ENCODE measurements around the gene ZNF609. TPM values are rescaled to one million over a fixed set of nuclear protein-coding genes. Genes with fewer than 3 reads are reported as not detected.

The ZNF609 gene
- polyA plus RNA-seq, 1 donor = 37.2 TPM

DNA sequence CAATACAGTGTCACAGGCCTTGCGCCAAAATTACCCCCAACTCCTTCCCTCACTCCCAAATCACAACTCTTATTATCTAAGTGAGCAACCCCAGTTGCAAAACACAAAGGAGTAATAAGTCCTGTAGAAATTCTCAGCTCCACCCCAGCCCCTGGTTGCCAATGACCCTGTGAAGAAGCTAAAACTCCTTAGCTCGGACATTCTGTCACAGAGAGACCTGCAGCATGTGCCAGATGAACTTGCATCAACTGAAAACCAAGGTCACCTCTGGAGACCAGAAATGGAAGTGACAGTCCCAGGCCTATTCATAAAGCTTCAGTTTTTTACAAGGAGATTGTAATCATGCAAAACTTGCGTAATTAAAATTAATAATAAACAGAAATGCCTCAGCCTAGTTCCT, 259.8 kb downstream of the ZNF609 start:
- no peak for DNase-seq

DNA sequence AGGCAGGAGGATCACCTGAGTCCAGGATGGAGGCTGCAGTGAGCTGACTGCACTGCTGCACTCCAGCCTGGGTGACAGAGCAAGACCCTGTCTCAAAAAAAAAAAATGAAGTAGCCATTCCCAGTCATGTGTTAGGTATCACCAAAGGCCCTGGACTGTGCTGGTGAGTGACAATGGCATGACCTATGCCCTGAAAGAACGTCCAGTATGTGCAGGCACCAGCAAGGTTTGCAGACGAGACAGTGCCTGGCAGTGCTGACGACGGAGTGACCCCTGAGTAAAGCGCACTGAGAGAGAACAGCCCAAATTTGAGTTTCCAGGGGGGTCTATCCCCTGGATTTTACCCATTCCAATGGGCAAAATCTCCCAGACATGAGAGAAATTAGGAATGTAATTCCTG, 269.8 kb downstream of the ZNF609 start:
- no peak for DNase-seq

DNA sequence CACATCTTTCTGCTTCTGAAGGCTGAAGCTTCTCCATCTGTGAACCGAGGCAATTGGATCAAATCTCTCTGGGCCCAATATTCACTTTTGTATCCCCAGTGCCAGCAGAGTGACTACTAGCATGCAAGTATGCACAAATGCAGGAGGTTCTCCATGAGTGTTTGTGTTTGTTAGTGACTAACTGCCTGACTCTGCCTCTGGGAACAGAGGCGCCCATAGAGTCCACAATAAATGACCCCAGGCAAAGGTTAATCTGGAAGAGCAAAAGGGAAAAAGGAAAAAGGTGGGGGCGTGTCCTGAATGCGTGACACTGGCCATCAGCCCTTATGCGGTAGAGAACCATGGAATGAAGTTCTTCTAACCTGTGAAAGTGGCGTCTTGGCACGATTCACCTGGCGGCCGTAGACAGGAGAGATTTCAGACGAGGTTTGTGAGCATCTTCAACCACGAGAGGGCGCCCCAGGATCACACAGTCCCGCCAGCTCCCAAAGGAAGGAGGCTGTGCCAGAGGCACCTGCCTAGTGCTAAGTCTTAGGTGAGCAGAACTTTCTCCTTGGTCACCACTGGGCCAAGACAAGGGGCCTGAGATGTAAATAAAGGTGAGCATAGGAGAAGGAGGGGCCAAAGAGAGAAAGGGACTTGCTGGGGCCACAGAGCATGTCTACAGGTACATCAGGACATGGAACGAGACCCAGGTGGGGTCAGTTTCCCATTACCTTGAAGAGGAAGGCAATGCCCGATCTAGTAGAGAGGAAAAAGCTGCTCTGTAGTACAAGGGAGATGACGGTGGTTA, 270.8 kb downstream of the ZNF609 start:
- DNase-seq = peak; percentile 83

DNA sequence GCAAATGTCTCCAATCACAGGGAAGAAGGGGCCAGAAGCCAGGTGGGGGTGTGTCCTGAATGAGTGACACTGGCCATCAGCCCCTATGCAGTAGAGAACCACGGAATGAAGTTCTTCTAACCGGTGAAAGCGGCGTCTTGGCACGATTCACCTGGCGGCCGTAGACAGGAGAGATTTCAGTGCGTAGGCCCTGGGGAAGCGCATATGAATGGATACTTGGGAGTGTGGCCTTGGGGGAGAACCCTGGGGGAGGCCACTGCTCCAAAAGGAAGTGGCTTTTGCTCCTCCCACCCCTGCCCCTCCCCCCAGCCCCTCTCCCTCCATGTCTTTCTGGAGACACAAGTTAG, 271.4 kb downstream of the ZNF609 start:
- DNase-seq = no peak

DNA sequence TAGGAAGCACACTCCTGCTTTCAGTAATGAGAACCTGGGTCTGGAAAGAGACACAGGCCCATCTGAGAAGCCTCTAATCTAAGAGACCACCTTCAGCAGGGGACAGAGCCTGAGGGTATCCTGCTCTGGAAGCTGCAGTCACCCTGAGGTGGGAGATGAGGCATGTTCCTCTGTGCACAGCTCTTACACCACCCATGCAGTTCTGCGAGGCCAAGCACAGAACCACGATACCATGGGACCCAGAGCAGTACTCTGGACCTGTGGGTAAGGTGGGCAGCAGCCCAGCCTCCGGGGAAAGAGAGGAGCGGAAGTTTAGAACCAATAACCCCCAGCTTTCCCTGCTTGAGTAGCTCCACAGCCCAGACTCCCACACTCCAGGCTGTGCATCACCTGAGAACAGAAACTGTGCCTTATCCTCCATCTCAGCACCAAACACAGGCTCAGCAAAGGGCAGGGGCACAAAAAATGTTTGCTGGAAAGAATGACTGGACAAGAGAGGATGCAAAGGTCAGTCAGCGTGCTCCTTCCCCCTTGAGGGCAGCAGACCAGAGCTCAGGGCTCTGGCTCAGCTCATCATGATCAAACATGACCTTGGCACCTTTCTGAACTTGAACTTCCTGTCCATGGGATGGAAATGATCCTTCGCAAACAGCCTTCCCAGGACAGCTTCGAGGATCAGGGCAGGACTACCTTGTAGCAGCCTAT, 271.9 kb downstream of the ZNF609 start:
- DNase-seq = no peak

Other genes starting within 250 kb of the ZNF609 start
- gene CSNK1G1, start 104.4 kb upstream of the ZNF609 start, polyA plus RNA-seq (ENCODE audit: insufficient read length) = 26.3 TPM
- 54.7 TPM for gene PCLAF, start 79.1 kb upstream of the ZNF609 start, polyA plus RNA-seq (ENCODE audit: insufficient read length)
- 51.2 TPM for gene TRIP4, start 72.7 kb upstream of the ZNF609 start, polyA plus RNA-seq (ENCODE audit: insufficient read length)

All from left kidney (tissue), 2 donors.